TTC549 (cell line): Measurements from ENCODE around the gene LTB4R.

Experiments
- FAIRE-seq: peaks from 2 replicates; lab custom pipeline; 2012; peaks lifted over from hg19 to GRCh38; lab: Jason Lieb, UNC

LTB4R gene

DNA sequence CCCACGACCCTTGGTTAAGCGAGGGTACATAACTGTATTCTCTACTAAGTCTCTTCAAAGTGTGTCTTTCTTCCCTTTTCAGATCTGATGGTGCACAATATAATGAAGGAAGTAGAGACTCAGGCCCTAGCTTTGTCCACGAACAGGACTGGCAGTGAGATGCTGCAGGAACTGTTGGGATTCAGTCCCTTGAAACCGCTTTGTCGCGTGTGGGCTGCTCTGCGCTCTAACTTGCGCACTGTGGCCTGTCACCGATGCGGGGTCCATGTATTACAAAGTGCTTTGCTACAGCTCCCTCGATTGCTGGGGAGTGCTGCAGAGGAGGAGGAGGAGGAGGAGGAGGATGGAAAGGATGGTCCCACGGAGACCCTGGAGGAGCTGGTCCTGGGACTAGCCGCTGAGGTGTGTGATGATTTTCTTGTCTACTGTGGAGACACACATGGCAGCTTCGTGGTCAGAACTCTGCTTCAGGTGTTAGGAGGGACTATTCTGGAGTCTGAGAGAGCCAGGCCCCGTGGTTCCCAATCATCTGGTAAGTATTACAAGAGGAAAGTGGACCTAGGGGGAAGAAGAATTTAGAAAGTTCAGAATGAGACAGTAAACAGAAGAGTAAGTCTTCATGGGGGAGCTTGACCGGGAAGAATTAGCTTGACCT lies 10.8 kb upstream of the LTB4R start:
- FAIRE-seq = no peak

DNA sequence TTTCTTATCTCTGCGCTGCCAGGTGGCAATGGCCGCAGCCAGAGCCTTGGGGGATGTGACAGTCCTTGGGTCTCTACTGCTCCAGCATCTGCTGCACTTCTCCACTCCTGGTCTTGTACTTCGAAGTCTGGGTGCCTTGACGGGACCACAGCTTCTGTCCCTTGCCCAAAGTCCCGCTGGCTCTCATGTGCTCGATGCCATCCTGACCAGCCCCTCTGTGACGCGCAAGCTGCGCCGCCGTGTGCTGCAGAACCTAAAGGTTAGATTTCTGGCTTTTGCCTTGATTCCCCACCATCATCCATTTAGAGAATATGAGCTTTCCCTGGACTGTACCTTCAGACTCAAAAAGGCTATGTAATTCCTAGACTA lies 7.3 kb upstream of the LTB4R start:
- no peak for FAIRE-seq

DNA sequence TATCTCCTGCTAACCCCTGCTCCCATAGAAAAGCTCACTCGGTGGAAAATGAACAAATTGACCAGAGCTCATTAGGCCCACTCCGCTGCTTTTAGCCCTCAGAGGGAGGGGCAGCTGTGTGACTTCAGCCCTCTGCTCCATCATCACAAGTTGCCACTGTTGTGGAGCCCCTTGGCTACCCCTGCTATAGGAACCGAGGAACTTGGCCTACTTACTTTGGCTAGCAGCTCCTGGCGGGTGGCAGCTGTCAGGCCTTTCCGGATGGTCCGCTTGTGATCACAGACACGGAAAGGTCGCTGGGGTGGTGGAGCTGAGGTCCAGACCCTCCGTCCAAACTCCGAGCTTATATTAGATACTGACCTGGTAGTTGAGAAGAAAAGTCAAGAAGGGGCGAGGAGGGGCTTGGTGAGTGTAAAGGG lies 4.1 kb upstream of the LTB4R start:
- FAIRE-seq = no peak

DNA sequence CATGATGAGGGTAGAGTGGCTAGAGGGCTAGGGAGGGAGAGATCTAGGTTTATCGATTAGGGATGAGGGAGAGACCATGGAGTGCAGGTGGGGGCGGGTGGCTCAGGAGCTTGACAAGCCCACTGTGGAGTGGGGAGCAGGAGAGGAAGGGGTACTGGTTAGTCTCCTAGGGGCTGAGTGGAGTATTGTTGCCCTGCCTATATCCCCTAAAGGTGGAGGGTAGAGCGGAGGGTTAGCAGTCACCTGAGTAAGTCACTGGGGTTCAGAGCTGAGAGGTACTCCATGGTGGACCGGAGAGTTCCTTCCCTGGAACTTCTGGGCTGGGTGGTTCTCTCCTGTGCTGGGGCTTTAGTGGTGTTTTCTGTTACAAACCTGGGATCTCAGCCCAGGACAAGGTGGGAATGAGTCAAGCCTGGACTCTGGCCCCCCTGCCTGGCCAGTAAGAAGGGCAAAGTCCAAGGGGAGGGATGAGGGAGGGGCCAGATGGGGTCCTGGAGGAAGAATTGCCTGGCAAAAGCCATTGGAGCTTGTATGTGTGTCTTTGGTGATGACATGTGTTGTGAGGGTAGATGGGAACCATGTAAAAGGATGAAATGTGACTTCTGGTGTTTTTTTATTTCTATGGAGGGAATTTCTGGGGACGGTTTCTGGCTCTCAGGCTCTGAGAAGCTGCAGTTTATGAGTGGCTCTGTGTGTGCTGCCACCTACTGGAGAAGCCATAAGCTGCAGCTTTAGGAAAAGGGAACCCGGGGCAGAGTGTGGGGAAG lies 3.5 kb upstream of the LTB4R start, which contains the start of gene CIDEB:
Gene CIDEB, minus strand, starts transcription at position 403 of the 767 bp plus-strand sequence. Its CDS starts 119 bp downstream, at position 284.
- FAIRE-seq = no peak

DNA sequence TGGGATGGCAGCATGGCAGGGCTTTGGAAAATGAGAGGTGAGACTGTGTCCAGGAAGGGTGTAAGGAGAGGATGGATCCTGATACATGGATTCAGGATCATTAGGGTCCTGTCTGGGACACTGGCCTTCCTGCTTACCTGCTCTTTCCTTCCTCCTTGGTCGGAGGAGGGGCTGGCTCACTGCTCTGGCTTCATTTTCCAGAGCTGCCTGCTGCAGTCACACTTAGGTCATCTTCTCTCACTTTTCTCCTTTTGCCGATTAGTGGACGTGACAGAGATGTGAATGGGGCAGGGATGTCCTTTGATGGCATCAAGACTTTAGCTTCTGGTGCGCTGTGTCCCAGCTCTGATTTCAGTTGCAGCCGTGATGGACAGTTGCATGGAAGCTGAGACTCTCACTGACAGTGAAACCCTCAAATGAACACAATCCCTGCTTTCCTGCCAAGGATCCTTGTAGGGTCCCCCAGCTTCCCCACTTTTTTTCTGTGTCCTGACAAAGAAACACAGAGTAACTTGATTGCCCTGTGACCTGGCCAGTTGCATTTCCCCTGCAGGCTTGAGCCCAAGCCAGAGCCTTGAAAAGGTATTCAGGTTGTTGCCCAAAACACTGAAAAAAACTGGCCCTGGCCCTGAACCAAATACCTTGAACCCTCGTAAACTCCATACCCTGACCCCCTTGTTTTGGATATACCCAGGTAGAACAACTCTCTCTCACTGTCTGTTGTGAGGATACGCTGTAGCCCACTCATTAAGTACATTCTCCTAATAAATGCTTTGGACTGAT lies 2.8 kb upstream of the LTB4R start:
- no peak for FAIRE-seq

DNA sequence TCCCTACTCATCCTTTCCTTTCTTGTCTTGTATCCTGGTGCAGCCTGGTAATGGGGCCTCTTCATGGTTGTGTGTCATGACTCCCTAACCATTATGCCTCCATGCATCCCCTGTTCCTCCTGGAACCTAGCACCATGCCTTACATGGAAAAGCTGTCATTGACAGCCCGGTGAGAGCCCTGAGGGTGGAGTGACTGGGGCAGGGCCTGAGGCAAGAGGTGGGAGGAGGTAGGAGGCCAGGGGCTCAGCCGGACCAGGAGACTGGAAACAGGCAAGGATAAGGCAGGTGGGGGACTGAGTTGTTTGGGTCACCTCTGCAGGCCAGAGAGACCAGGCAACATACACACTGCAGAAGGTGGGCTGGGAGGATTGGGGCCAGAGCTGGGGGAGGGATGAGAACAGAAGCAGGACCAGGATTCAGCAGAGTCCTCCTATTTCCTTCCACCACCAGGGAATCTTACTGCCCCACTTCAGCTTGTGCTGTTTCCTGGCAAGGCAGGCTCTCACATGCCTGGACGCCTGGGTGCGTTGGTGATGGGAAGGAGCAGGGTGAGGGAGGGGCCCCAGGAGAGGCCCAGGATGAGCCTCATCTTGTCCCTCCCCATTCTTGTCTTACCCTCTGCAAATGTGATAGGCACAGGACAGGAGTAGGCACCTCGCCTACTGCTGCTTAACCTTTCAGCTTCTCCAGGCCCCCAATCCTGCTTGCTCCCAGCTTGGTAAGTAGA lies 1.6 kb upstream of the LTB4R start, which contains the start of gene LTB4R2:
Gene LTB4R2, plus strand, starts transcription at position 603 of the 727 bp plus-strand sequence. CDS start 525 bp downstream, outside the sequence.
- no peak for FAIRE-seq

DNA sequence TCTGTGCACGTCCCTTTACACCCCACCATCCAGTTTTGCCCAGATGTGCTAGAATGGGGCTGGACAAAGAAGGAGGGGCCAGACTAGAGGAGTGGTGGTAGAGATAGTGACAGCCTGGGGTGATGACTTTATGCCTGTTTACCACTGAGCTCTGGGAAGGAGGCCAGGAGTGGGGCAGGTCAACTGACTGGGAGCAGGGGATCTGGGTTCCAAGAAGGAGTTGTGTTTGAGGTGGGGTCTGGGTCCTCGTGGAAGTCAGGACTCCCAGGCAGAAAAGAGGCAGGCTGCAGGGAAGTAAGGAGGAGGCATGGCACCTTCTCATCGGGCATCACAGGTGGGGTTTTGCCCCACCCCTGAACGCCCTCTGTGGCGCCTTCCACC lies 1.0 kb upstream of the LTB4R start:
- FAIRE-seq = no peak

DNA sequence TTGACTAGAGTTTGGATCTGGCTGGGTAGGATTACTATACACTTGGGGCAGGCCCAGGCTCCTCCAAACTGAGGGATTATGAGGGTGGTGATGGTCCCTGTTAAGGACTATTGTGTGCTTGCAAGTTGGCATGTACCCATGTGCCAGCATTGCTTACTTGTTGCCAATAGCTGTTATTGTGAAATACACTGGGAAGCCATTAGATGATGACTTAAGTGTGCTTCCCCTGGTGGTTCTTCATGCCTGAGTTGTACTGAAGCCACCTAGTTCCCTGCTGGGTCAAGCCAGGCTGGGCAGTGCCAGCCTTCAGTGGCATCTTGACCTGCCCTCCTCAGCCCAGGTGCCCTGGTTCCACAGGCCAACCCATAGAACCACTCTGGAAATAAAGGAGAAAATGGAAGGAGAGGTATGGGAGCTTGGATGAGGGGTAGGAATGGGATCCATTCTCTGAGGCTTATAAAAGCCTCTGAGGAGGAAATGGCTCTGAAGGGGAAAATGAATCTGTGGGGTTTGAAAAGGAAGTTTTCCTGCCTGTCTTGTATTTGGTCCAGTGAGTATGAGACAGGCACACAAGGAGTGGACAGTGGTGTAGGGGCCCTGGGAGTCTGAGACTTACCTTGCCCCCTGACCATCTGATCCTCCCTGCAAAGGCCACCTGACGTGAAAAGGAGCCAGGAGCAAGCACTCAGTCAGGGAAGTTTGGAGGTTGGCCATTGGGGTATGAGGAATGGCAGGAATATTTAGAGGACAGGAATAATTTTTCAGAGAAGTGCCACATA lies 724 bp downstream of the LTB4R start:
- no peak for FAIRE-seq

DNA sequence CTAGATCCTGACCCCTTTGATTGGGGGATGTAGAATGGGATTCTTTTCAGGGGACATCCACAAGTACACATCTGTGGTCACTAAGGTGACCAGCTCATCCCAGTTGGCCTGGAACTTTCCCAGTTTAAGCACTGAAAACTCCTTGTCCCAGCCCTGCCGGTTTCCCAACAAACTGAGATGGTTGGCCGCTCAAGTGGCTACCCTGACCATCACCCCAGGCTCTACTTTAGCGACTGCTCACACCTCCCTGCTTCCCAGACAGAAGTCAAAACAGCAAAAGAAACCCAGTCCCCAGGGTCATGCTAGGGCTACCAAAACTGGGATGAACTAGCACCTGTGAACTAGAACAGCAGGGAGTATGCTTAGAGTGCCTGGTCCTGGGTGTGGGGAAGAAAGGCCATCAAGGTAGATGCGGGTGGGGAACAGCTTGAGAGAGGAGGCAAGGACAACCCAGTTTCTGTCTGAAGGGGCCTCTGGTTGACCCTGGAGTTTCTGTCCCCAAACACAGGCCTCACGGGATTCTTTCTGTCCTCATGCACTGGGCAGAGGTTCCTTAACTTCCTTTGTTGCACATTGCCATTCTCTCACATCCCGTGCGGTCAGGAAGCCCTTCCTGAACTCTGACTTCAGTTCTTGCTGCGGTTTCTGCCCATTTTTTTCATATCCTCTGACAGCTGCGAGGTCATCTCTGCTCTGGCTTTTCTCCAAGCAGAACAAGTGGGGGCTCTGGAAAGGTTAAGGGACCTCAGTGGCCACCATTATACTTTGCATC lies 1.6 kb downstream of the LTB4R start:
- no peak for FAIRE-seq

DNA sequence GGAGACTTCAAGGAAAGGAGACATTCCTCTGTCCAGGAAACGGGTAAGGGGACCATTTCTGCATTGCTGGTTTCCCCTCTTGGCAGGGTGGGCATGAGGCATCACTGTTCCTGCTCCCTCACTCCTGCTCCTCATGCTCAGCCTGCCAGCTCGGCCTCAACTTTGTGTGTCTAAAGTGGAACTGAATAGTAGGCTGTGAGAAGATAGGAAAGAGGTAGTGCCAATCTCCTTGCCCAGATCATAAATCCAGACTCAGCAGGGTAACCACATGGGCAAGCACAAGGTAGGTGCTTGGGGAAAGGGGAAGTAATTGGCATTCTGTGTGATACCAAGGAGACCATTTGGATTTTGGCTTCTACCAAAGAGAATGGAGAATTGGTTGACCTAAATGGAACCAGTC lies 2.6 kb downstream of the LTB4R start:
- no peak for FAIRE-seq

DNA sequence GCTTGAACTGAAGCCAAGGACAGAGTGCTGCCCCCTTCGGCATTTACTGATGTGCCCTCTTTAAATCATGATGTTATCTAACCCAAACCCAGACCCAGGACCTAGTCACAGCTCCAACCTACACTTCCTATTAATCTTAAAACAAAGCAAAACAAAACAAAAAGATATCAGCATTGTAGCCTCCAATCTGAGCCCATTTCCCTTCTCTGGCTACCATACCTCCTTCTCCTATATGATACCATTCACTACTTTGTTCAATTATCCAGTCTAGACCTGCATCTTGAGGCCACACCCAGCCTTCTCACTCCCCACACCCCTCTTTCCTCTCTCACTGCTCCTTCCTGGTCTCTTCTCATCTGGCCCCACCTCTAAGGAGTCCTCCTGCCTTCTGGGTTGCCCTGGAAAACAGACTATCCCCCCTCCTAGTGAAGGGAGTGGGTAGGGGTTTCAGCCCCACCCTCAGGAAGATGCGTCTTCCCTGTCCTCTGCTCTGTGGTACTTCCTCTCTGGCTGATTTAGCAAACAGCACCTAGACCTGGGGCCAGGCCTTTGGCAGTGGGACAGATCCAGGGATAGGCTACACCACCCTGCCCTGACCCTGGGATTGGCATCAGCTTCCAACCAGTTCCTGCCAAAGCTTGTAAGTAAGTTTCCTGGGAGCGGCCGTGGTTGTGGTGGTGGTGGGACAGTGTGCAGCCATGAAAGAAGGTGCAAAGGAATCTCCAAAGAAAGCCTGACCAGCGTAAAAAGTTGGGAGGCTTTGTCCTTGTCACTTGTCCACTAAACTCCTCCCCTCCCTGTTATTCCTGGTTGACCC lies 3.3 kb downstream of the LTB4R start:
- FAIRE-seq = no peak

DNA sequence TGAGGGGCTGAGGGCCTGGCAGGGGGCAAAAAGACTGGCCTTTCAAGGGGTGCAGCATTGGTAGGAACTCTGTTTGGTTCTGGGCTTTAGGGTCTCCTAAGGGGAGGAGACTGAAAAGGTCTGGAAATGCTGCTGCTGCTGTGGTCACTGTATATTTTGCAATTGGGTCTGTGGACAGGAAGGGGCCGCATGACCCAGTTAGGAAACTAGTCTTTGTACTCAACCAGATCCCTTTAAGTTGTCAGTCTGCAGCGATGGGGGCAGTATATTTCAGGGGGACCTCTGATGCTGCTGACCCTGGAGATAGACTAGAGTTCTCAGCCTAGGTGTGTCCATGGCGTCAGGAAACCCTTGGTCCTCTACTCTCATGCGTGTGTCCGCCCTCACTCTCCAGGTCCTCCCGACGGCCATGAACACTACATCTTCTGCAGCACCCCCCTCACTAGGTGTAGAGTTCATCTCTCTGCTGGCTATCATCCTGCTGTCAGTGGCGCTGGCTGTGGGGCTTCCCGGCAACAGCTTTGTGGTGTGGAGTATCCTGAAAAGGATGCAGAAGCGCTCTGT lies 4.0 kb downstream of the LTB4R start:
- no peak for FAIRE-seq

DNA sequence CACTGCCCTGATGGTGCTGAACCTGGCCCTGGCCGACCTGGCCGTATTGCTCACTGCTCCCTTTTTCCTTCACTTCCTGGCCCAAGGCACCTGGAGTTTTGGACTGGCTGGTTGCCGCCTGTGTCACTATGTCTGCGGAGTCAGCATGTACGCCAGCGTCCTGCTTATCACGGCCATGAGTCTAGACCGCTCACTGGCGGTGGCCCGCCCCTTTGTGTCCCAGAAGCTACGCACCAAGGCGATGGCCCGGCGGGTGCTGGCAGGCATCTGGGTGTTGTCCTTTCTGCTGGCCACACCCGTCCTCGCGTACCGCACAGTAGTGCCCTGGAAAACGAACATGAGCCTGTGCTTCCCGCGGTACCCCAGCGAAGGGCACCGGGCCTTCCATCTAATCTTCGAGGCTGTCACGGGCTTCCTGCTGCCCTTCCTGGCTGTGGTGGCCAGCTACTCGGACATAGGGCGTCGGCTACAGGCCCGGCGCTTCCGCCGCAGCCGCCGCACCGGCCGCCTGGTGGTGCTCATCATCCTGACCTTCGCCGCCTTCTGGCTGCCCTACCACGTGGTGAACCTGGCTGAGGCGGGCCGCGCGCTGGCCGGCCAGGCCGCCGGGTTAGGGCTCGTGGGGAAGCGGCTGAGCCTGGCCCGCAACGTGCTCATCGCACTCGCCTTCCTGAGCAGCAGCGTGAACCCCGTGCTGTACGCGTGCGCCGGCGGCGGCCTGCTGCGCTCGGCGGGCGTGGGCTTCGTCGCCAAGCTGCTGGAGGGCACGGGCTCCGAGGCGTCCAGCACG lies 4.7 kb downstream of the LTB4R start:
- no peak for FAIRE-seq

DNA sequence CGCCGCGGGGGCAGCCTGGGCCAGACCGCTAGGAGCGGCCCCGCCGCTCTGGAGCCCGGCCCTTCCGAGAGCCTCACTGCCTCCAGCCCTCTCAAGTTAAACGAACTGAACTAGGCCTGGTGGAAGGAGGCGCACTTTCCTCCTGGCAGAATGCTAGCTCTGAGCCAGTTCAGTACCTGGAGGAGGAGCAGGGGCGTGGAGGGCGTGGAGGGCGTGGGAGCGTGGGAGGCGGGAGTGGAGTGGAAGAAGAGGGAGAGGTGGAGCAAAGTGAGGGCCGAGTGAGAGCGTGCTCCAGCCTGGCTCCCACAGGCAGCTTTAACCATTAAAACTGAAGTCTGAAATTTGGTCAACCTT lies 5.3 kb downstream of the LTB4R start:
- FAIRE-seq = no peak

DNA sequence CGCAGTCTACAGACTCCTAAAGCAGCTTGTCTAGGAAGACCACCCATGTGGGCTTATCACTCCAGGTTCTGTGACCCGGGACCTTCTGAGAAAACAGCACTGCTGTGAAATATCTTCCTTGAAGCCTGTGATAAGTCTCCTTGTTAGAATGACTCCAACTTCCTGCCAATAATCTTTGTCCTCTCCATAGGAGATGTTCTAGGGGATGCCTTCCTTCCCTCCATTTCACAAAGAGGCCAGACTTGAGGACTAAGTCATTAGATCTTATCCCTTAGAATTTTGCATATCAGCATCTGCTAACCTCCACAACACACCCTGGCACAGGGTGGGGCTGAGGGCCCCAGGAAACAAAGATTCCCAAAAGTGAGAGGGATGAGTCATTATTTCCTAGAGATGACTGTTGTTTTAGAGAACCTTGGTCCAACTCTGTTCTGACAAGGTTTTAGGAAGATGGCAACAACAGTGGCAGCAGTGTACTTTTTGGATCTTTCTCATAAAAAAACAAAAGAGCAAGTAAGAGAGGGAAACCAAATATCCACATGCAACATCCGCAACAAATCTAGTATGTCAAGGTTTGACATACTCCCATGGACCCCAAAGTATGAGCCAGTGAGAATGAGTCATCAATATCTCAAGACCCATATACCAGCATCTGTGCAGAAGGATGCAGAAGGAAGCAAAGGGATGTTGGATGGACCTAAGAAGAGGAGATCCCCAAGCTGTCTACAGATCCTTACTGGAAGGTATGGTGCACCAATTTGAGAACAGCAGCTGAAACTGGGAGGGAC lies 6.0 kb downstream of the LTB4R start:
- no peak for FAIRE-seq

DNA sequence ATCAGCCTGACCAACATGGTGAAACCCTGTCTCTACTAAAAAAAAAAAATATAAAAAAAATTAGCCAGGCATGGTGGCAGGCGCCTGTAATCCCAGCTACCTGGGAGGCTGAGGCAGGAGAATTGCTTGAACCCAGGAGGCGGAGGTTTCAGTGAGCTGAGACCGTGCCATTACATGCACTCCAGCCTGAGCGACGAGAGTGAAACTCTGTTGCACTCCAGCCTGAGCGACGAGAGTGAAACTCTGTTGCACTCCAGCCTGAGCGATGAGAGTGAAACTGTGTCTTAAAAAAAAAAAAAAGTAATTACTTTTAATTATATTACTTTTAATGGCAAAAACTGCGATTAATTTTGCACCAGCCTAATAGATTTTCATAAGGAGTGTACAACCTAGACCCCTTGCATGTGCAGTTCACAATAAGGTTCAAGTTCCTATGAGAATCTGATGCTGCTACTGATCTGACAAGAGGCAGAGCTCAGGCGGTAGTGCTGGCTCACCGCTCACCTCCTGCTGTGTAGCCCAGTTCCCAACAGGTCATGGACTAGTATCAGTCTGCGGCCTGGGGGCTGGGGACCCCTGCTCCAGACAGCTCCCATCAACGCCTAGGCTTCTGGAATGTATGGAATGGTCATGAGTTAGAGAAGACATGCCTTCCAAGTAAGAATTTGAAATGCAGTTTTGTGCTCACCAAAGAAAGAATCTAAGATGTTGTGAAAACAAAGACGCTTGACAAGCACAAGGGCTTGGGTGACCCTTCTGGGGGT lies 10.1 kb downstream of the LTB4R start:
- FAIRE-seq = no peak

DNA sequence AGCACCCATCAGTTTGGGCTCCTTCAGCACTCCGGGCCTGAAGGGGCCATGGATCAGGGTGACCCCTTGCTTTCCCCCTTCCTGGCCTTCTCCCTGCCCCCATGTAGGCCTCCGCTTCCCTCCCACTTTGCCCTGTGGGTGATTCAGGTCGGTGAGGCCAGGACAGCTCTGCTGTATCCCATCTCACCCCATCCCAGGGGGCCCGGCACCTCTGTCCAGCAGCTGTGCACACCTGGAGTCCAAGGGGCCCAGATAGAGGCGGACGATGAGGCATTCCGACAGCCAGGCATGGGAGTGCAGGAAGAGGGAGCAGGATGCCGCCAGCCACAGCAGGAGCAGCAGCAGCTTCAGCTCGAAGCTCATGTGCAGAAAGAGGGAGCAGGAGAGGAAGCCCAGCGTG lies 11.4 kb downstream of the LTB4R start:
- no peak for FAIRE-seq
